ENCODE results near the gene COPG2. TPM values are rescaled to one million over a fixed set of nuclear protein-coding genes. Genes with fewer than 3 reads are reported as not detected.

Gene COPG2
- total and polyA plus RNA-seq, 2 of the 4 experiments (the other 2 are of a cell fraction), result 18.1 to 50.0 TPM

- Histone ChIP-seq H3K23ac (ENCODE audit: low read depth, low read length) (no peak overlapping the region), H3K4me1 (ENCODE audit: control insufficient read depth, insufficient read depth, low read length) (peaks cover 2% of the 10 kb centered on the region; the same call in 1 of the 2 replicates), H3K27ac (ENCODE audit: insufficient read depth, low read length) (no peak overlapping the region), H3K9me1 (ENCODE audit: insufficient read depth, low read length) (no peaks in the 10 kb centered on the region), H3K4ac (ENCODE audit: low read depth, low read length) (no peak overlapping the region), H3K9ac (ENCODE audit: low read depth, low read length) (no peak overlapping the region), H3K27me3 (ENCODE audit: control insufficient read depth, insufficient read depth, low read length) (no peaks in the 10 kb centered on the region), H4K5ac (ENCODE audit: low read depth, low read length) (no peak overlapping the region), H2AK5ac (ENCODE audit: low read depth, low read length) (no peak overlapping the region), H3K56ac (ENCODE audit: extremely low read depth, insufficient read depth, low read length) (no peak overlapping the region), H3K4me2 (ENCODE audit: low read depth, low read length) (no peak overlapping the region), H2AFZ (replicated peaks; ENCODE audit: low read length, poor library complexity) (no peak overlapping the region), H3K36me3 (ENCODE audit: control insufficient read depth, insufficient read depth, low read length) (peaks cover 1% of the 10 kb centered on the region; the same call in 1 of the 2 replicates), H3K14ac (replicated peaks; ENCODE audit: low read depth, low read length) (no peak overlapping the region), H3K9me3 (ENCODE audit: control insufficient read depth, insufficient read depth, low read length) (no peaks in the 10 kb centered on the region), H2BK120ac (ENCODE audit: low read depth, low read length) (no peak overlapping the region), H3K18ac (ENCODE audit: low read depth, low read length) (no peak overlapping the region), H4K8ac (ENCODE audit: low read depth in 2 of 2, low read length in 2 of 2) (no peak overlapping the region), H2BK20ac (ENCODE audit: low read depth, low read length) (no peak overlapping the region), H3K79me1 (ENCODE audit: low read depth in 1 of 2, low read length in 2 of 2) (no peaks in the 10 kb centered on the region), H4K20me1 (ENCODE audit: insufficient read depth, low read length) (no peaks in the 10 kb centered on the region), H4K91ac (ENCODE audit: insufficient read depth, low read depth, low read length) (no peak overlapping the region), H2AK9ac (replicated peaks; ENCODE audit: low read depth, low read length, poor library complexity) (no peak overlapping the region), H3K4me3 (ENCODE audit: insufficient read depth, low read depth, low read length) (no peak overlapping the region), H2BK15ac (ENCODE audit: low read depth, low read length) (no peak overlapping the region), H2BK5ac (ENCODE audit: low read depth, low read length, poor library complexity, severe bottlenecking) (no peak overlapping the region)
- intact Hi-C loops (cut with micrococcal nuclease), result no loop called here
- no TSS peak for BruUV-seq (replicated peaks)
- dilution Hi-C loops (cut with HindIII; ENCODE audit: low sequenced_read_pairs, unreplicated experiment), result no loop called here
- in situ Hi-C loops (cut with MboI; ENCODE audit: low sequenced_read_pairs), result no loop called here
- DNase-seq (no peak), ATAC-seq (ENCODE audit: low read depth) (peak; percentile 37)
- CTCF ChIA-PET, result no interaction called here
- TF ChIP-seq CHD1 (IDR thresholded peaks at IDR 0.05; ENCODE audit: low read depth, low read length) (no peak), RFX5 (IDR thresholded peaks at IDR 0.05; ENCODE audit: low read depth, low read length) (no peak), MAZ (IDR thresholded peaks at IDR 0.05; ENCODE audit: borderline replicate concordance, low read depth, low read length) (no peak), CEBPB (IDR thresholded peaks at IDR 0.05; ENCODE audit: low read depth, low read length) (no peak), USF2 (IDR thresholded peaks at IDR 0.05; ENCODE audit: low read depth, low read length) (no peak), MXI1 (IDR thresholded peaks at IDR 0.05; ENCODE audit: borderline replicate concordance, low read depth, low read length) (no peak), RCOR1 (IDR thresholded peaks at IDR 0.05; ENCODE audit: insufficient replicate concordance, low read length) (no peak), BHLHE40 (IDR thresholded peaks at IDR 0.05; ENCODE audit: low read depth, low read length) (no peak)
- TF ChIP-seq, protein P1, sequence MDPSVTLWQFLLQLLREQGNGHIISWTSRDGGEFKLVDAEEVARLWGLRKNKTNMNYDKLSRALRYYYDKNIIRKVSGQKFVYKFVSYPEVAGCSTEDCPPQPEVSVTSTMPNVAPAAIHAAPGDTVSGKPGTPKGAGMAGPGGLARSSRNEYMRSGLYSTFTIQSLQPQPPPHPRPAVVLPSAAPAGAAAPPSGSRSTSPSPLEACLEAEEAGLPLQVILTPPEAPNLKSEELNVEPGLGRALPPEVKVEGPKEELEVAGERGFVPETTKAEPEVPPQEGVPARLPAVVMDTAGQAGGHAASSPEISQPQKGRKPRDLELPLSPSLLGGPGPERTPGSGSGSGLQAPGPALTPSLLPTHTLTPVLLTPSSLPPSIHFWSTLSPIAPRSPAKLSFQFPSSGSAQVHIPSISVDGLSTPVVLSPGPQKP (IDR thresholded peaks at IDR 0.05; ENCODE audit: borderline replicate concordance, low read depth, low read length), result no peak
- TF ChIP-seq, protein P2, sequence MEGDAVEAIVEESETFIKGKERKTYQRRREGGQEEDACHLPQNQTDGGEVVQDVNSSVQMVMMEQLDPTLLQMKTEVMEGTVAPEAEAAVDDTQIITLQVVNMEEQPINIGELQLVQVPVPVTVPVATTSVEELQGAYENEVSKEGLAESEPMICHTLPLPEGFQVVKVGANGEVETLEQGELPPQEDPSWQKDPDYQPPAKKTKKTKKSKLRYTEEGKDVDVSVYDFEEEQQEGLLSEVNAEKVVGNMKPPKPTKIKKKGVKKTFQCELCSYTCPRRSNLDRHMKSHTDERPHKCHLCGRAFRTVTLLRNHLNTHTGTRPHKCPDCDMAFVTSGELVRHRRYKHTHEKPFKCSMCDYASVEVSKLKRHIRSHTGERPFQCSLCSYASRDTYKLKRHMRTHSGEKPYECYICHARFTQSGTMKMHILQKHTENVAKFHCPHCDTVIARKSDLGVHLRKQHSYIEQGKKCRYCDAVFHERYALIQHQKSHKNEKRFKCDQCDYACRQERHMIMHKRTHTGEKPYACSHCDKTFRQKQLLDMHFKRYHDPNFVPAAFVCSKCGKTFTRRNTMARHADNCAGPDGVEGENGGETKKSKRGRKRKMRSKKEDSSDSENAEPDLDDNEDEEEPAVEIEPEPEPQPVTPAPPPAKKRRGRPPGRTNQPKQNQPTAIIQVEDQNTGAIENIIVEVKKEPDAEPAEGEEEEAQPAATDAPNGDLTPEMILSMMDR (conservative IDR thresholded peaks at IDR 0.05; ENCODE audit: low read depth, low read length), result no peak
- WGBS, 2 experiments (ENCODE audit: extremely low coverage in 2 of 2, insufficient read length in 1 of 2), result no CpG with 5 or more reads among the region's 1 CpG
- POLR2A ChIA-PET (ENCODE audit: unreplicated experiment), result no interaction called here
Measured at GRCh38 chr7:130650611-130651120, 17.9 kb downstream of the COPG2 start.
